GM18907 (cell line): ENCODE measurements around the gene CLIC6.

ENCODE experiments used
- ATAC-seq: cut with Tn5 transposase; IDR thresholded peaks from one replicate; pipeline ENCODE4 v1.9.1; 2021; ENCODE audit warnings: mild to moderate bottlenecking, moderate library complexity; ENCODE audit not compliant: unreplicated experiment

CLIC6 gene

GRCh38 chr21:34724131-34724856 lies 55.5 kb downstream of the CLIC6 start:
- no peak for ATAC-seq

- no peak for ATAC-seq
These were observed 56.0 kb downstream of the CLIC6 start for GRCh38 chr21:34724857-34725195.

GRCh38 chr21:34726627-34727337 lies 58.0 kb downstream of the CLIC6 start:
- ATAC-seq: no peak

- no peak for ATAC-seq
These were observed 59.7 kb downstream of the CLIC6 start for GRCh38 chr21:34728479-34728878.

- no peak for ATAC-seq
These were observed 61.4 kb downstream of the CLIC6 start for GRCh38 chr21:34730194-34730593.

GRCh38 chr21:34730756-34731445 lies 62.1 kb downstream of the CLIC6 start:
- ATAC-seq: no peak

- ATAC-seq: no peak
These were observed 63.6 kb downstream of the CLIC6 start for GRCh38 chr21:34732388-34732821.

GRCh38 chr21:34733852-34734251 lies 65.1 kb downstream of the CLIC6 start:
- no peak for ATAC-seq

GRCh38 chr21:34734696-34735095 lies 65.9 kb downstream of the CLIC6 start:
- no peak for ATAC-seq

GRCh38 chr21:34736116-34736874 lies 67.5 kb downstream of the CLIC6 start:
- ATAC-seq: no peak

GRCh38 chr21:34737115-34737514 lies 68.3 kb downstream of the CLIC6 start:
- ATAC-seq: no peak

- no peak for ATAC-seq
These were observed 71.4 kb downstream of the CLIC6 start for GRCh38 chr21:34740198-34740597.

GRCh38 chr21:34743285-34743684 lies 74.5 kb downstream of the CLIC6 start:
- no peak for ATAC-seq

- no peak for ATAC-seq
These were observed 75.0 kb downstream of the CLIC6 start for GRCh38 chr21:34743831-34744230.

GRCh38 chr21:34744801-34745200 lies 76.0 kb downstream of the CLIC6 start:
- ATAC-seq: no peak

GRCh38 chr21:34745557-34746255 lies 76.9 kb downstream of the CLIC6 start:
- ATAC-seq: peak; percentile 86

- no peak for ATAC-seq
These were observed 80.1 kb downstream of the CLIC6 start for GRCh38 chr21:34748862-34749261.

- no peak for ATAC-seq
These were observed 86.2 kb downstream of the CLIC6 start for GRCh38 chr21:34754690-34755647.

GRCh38 chr21:34761758-34762330 lies 93.0 kb downstream of the CLIC6 start:
- ATAC-seq: no peak
